Hematopoietic multipotent progenitor cell treated with erythropoietin and hydrocortisone succinate and interleukin-3 and kit ligand, for 4 days (in vitro differentiated cells): ENCODE measurements around the gene GNG12.

Experiments
- DNase-seq: peaks from one replicate; pipeline ENCODE4 v3.0.0-alpha.2; 2015

GNG12 gene

GRCh38 chr1:67780637-67781036 is 52.6 kb downstream of the GNG12 start:
- DNase-seq, result no peak

GRCh38 chr1:67777440-67777839 is 55.8 kb downstream of the GNG12 start:
- no peak for DNase-seq

GRCh38 chr1:67777016-67777415 is 56.3 kb downstream of the GNG12 start:
- no peak for DNase-seq

- DNase-seq, result no peak
These were observed 59.8 kb downstream of the GNG12 start for GRCh38 chr1:67773462-67773861.

GRCh38 chr1:67771749-67772148 is 61.5 kb downstream of the GNG12 start:
- DNase-seq, result no peak

- peak; percentile 27 for DNase-seq
These were observed 62.1 kb downstream of the GNG12 start for GRCh38 chr1:67771152-67771551.

GRCh38 chr1:67769633-67770256 is 63.5 kb downstream of the GNG12 start:
- no peak for DNase-seq

GRCh38 chr1:67768480-67768879 is 64.8 kb downstream of the GNG12 start:
- no peak for DNase-seq

GRCh38 chr1:67767103-67767782 is 66.0 kb downstream of the GNG12 start:
- DNase-seq, result no peak

- peak; percentile 77 for DNase-seq
These were observed 66.9 kb downstream of the GNG12 start for GRCh38 chr1:67766141-67766978.

- no peak for DNase-seq
These were observed 68.6 kb downstream of the GNG12 start for GRCh38 chr1:67764633-67765032.

GRCh38 chr1:67761730-67762129 is 71.5 kb downstream of the GNG12 start:
- no peak for DNase-seq

GRCh38 chr1:67761091-67761490 is 72.2 kb downstream of the GNG12 start:
- no peak for DNase-seq

GRCh38 chr1:67760030-67760821 is 73.0 kb downstream of the GNG12 start:
- DNase-seq, result peak; percentile 87

- DNase-seq, result no peak
These were observed 73.6 kb downstream of the GNG12 start for GRCh38 chr1:67759692-67760029.

- no peak for DNase-seq
These were observed 74.2 kb downstream of the GNG12 start for GRCh38 chr1:67759066-67759465.

GRCh38 chr1:67755619-67756018 is 77.6 kb downstream of the GNG12 start:
- no peak for DNase-seq

- no peak for DNase-seq
These were observed 78.1 kb downstream of the GNG12 start for GRCh38 chr1:67755160-67755559.

GRCh38 chr1:67754526-67754920 is 78.7 kb downstream of the GNG12 start:
- peak; percentile 44 for DNase-seq

- no peak for DNase-seq
These were observed 79.3 kb downstream of the GNG12 start for GRCh38 chr1:67753776-67754525.

- no peak for DNase-seq
These were observed 81.0 kb downstream of the GNG12 start for GRCh38 chr1:67752306-67752705.

- no peak for DNase-seq
These were observed 82.6 kb downstream of the GNG12 start for GRCh38 chr1:67750691-67751054.
